ENCODE measurements around the gene SETD1A. TPM values are rescaled to one million over a fixed set of nuclear protein-coding genes. Genes with fewer than 3 reads are reported as not detected.

Gene SETD1A
- total RNA-seq, 2 experiments from 2014 or later = 40.1 to 41.2 TPM

- Mint-ChIP-seq H3K36me3 (ENCODE audit: low read depth) (peaks cover 37% of the 10 kb centered on the region), H3K4me1 (ENCODE audit: low read depth) (peaks cover 27% of the 10 kb centered on the region)
- CTCF ChIA-PET = interaction anchor here (1.1 to 2.4 kb wide), 4 partner anchors 40 to 108 kb away, joined by 3 to 6 read pairs (median 4); partner anchors contain the start of genes HSD3B7, ZNF646 and ZNF668
Measured at GRCh38 chr16:31033709-31034492, 76.3 kb downstream of the SETD1A start.

More at GRCh38 chr16:31033709-31034492, 76.3 kb downstream of the SETD1A start:
- H3K9me3 Mint-ChIP-seq = no peaks in the 10 kb centered on the region
- Histone ChIP-seq H3K27ac (ENCODE audit: low read depth in 1 of 2, low read length in 2 of 2) (peak overlapping the region; percentile 93 to 96), H3K27me3 (ENCODE audit: control insufficient read depth in 1 of 2, insufficient read depth in 2 of 2, low read length in 2 of 2) (no peaks in the 10 kb centered on the region), H3K9me3 (ENCODE audit: control insufficient read depth in 1 of 2, insufficient read depth in 1 of 2, low read length in 2 of 2) (no peaks in the 10 kb centered on the region), H3K36me3 (ENCODE audit: insufficient read depth, low read length) (peaks cover 36% of the 10 kb centered on the region), H3K4me3 (ENCODE audit: low read length) (peak overlapping the region; percentile 95), H3K4me1 (ENCODE audit: insufficient read depth, low read length) (peaks cover 26% of the 10 kb centered on the region)
- intact Hi-C loops (cut with DNase I, micrococcal nuclease) = loop anchor here (1.0 to 5.0 kb wide), 9 partner anchors 37 to 148 kb away; partner anchors contain the start of genes FBXL19 (in 1 of the 2), FUS (in 1 of the 2), HSD3B7 (in 1 of the 2) and SETD1A (in 1 of the 2)
- peak; percentile 76 to 93 (median 84) for DNase-seq
- peak; percentile 43 for ATAC-seq (ENCODE audit: poor library complexity)
- POLR2A ChIA-PET = interaction anchor here (0.6 to 4.7 kb wide), 8 partner anchors 34 to 426 kb away, joined by 3 to 41 read pairs (median 4); partner anchors contain the start of genes ARMC5, FUS, KAT8 and ZNF646
- no peak for TF ChIP-seq CTCF (IDR thresholded peaks at IDR 0.05)
- no peaks in the 10 kb centered on the region for H3K27me3 Mint-ChIP-seq
- peak overlapping the region; percentile 83 for H3K27ac Mint-ChIP-seq
- H3K4me3 Mint-ChIP-seq = peak overlapping the region; percentile 97

Other genes starting within 250 kb of the SETD1A start
- gene PHKG2, start 209.3 kb upstream of the SETD1A start, total RNA-seq = 10 to 100 TPM; 24.8 to 25.2 TPM
- 1 to 10 TPM; 1.7 to 2.2 TPM for gene CFAP119, start 195.7 kb upstream of the SETD1A start, total RNA-seq
- 10 to 100 TPM; 63.0 to 65.2 TPM for gene RNF40, start 195.4 kb upstream of the SETD1A start, total RNA-seq
- 1 to 10 TPM; 1.6 to 1.7 TPM for gene ZNF629, start 170.5 kb upstream of the SETD1A start, total RNA-seq
- 10 to 100 TPM; 17.8 to 19.1 TPM for gene BCL7C, start 63.7 kb upstream of the SETD1A start, total RNA-seq
- under 1 TPM in 1 of 2 experiments, not detected in 1; 0.20 TPM for gene CTF1, start 61.1 kb upstream of the SETD1A start, total RNA-seq
- 1 to 10 TPM; 7.5 to 8.9 TPM for gene FBXL19, start 34.2 kb upstream of the SETD1A start, total RNA-seq
- 1 to 10 TPM; 3.0 to 4.5 TPM for gene ORAI3, start 8.7 kb upstream of the SETD1A start, total RNA-seq
- gene HSD3B7, start 27.5 kb downstream of the SETD1A start, total RNA-seq = under 1 TPM in 1 of 2 experiments, not detected in 1; 0.11 TPM
- 1 to 10 TPM; 2.9 to 3.1 TPM for gene STX1B, start 52.9 kb downstream of the SETD1A start, total RNA-seq
- 10 to 100 TPM; 54.1 to 55.2 TPM for gene STX4, start 75.8 kb downstream of the SETD1A start, total RNA-seq
- gene ZNF668, start 116.5 kb downstream of the SETD1A start, total RNA-seq = 1 to 10 TPM; 4.5 to 6.0 TPM
- 10 to 100 TPM; 14.3 to 16.6 TPM for gene ZNF646, start 116.7 kb downstream of the SETD1A start, total RNA-seq
- gene PRSS53, start 131.2 kb downstream of the SETD1A start, total RNA-seq = 1 to 10 TPM; 3.5 to 3.9 TPM
- gene VKORC1, start 137.0 kb downstream of the SETD1A start, total RNA-seq = 10 to 100 TPM; 19.0 to 19.2 TPM
- 1 to 10 TPM; 4.3 to 5.8 TPM for gene BCKDK, start 150.6 kb downstream of the SETD1A start, total RNA-seq
- gene KAT8, start 159.9 kb downstream of the SETD1A start, total RNA-seq = 100 to 1,000 TPM; 114 to 124 TPM
- gene PRSS8, start 178.0 kb downstream of the SETD1A start, total RNA-seq = not detected
- under 1 TPM; 0.33 to 0.56 TPM for gene PRSS36, start 192.3 kb downstream of the SETD1A start, total RNA-seq
- gene FUS, start 222.4 kb downstream of the SETD1A start, total RNA-seq = 100 to 1,000 TPM; 699 to 733 TPM
- gene PYCARD, start 245.0 kb downstream of the SETD1A start, total RNA-seq = 1 to 10 TPM; 8.1 to 8.5 TPM

All from CD4-positive, alpha-beta T cell (primary cell).